Ammon's horn (tissue), 1 donor: ENCODE data around the gene PRKACA.

ENCODE experiments used
- DNase-seq: peaks from one replicate; pipeline ENCODE4 v3.0.0-alpha.2; 2016; ENCODE audit warnings: low spot score

The PRKACA gene

DNA sequence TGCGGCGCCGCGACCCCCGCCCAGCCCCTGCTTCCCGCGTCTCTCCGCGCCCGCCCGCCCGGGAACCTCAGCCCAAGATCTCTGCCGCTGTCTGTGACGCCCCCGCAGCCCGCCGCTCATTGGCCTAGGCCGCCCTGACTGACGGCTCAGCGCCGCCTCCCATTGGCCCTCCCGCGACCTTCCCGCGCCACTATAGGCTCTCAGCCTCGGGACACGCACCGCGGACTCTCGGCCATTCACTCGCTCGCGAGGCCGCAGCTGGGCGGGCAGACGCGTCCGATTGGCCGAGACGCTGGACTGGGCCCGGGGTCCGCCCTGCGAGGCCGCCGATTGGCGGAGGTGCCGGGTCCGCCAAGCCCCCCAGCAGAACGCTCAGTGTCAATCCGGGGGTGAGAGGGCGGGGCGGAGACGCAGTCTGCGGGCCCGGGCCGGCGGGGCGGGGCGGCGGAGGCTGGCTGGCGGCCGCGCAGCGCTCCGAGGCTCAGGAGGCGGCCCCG, at the start of gene PRKACA:
TSS of gene PRKACA (minus strand) at position 95 of the 497 bp plus-strand sequence. CDS start 215 bp downstream, outside the sequence.
- DNase-seq, result peak; percentile 99

DNA sequence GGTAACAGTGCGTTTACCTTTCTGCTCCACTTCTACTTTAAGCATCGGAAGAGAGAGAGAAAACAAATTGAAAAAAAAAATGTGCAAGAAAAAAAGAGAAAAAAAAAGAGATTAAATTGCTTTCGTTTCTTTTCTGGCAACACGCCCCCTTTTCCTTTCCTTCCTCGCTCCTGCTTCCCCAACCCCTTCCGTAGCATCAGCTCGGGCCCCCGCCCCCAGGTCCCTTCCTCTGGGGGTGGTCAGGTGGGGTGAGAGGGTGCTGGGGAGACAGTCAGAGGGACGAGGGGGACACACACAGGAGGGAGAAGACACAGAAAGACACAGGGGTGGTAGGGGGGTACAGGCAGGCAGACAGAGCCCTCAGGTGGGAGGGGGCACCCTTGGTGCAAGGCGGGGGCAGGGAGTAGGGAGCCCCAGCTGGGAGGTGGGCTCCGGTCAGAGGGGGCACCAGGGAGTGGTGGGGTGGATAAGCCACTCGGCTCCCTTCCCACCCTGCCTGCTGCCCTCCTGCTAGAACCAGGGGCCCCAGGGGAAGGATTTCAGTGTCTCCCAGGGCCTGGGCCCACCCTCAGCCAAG, 49.5 kb upstream of the PRKACA start:
- DNase-seq, result no peak

DNA sequence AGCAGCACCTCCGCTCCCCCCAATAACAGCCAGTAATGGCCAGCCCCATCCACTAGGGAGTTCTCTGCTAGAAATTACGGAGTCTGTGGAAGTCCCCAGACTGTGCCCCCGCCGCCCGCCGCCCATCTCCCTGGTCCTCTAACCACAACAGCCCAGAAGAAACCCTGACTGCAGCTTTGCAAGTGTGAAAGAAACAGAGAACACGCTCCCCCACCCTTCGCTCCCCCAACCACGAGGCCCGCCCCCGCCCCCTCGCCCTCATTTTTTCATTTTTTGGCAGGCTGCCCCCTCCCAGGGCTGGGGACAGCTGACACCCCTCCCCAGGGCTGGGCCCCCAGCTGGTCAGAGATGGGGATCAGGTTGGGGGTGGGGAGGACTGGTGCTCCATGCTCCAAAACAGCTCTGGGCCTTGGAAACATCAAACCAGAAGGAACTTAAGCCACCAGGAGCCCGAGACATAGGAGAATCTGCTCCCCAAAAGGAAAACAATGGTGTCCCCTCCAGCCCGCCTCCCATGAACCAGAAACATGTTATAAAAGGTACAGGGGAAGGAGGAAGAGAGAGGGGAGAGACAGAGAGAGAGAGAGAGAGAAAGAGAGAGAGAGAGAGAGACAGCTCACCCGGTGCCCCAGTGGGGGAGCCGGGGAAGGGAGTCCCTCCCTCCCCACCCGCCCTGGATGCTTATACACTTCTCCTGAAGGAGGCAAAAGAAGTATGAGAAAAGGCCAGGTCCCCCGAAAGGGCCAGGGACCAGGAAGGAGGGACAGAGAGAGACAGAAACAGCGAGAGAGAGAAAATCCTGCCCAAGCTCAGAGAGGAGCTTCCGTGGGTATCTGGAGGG, 48.6 kb upstream of the PRKACA start:
- DNase-seq, result no peak

DNA sequence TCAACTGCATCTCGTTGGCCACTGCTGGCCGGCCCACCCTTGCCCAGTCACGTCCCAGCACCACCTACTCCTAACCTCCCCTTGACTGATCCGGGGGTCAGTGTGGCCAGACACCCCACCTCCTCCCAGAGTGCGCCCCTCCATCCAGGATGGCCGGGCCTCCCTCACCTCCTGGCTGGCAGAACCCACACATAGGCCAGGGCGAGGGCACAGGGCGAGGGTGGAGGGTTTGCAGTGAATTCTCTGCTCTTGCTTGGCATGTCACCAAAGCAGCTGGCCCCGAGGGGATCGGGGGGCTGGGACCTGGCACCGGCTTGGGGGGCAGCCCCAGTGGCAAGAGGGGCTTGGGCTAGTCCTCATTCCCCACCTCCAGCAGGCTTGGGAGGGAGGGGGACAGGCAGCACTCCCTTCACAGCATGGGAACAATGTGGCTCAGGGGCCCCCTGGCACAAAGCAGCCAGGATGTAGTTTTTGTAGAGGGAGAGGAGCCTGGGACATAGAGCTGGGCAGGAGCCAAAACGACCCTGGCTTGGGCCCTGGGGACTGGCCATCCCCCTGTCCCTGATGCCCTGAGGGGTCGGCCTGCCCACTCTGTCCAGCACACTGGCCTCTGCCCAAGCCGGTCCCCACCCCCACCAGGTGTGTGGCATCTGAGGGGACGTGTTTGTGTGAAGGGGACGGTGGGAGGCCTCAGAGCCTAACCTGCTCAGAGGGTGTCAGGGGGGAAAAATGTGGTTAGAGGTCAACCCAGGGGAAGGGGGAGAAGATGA, 47.3 kb upstream of the PRKACA start:
- no peak for DNase-seq

DNA sequence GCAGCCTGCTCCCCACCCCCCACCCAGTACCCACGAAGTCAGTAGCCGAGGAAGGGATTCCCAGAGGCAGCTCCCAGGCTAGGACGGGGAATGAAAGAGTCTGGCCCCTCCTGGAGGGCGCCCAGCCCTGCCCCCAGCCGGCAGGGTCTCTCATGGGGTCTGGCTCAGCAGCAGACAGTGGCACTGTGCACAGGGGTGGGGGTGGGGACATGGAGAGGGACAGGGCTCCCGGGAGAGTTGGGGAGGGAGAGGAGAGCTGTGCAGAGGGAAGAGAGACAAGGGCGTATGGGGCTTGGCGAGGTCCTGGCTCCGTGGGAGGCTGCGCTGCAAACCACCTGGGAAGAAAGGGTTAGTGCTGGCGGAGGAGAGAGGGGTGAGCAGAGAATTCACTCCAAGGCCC, 46.5 kb upstream of the PRKACA start:
- no peak for DNase-seq

DNA sequence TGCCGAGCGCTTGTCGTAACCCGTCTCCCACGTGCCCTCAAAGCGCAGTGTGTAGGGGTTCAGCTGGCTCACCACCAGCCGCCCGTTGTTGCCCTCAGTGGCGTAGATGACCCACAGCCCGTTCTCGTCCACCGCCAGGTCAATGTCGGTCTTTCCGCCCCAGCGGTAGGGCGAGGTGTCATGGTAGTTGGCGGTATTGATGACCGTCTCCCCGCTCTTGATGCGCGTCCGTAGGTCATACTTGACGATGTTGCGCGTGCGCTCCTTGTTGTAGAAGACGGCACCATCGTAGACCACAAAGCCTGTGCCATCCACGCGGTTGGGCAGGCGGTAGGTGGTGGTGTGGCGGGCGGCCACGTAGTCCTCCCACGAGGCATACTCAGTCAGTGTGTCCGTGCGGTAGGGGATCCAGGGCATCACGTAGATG, 45.3 kb upstream of the PRKACA start:
- DNase-seq, result no peak

DNA sequence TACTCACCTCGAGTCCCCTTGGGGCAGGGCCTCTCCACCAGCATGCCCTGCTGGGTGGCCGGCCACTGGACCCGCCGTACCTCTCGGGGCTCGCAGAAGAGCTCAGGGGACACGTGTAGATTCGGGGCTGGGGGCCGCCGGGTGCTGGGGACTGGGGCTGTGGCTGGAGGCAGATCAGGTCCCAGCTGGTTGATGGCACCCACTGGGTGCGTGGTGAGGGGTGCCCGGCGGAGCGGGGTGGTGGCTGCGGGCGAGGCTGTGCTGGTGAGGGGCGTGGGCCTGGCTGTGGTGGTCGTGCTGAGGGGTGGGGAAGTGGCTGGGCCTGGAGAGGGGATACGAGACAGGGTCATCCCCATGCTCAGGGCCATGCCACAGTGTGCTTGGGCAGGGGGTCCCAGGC, 43.7 kb upstream of the PRKACA start:
- no peak for DNase-seq

DNA sequence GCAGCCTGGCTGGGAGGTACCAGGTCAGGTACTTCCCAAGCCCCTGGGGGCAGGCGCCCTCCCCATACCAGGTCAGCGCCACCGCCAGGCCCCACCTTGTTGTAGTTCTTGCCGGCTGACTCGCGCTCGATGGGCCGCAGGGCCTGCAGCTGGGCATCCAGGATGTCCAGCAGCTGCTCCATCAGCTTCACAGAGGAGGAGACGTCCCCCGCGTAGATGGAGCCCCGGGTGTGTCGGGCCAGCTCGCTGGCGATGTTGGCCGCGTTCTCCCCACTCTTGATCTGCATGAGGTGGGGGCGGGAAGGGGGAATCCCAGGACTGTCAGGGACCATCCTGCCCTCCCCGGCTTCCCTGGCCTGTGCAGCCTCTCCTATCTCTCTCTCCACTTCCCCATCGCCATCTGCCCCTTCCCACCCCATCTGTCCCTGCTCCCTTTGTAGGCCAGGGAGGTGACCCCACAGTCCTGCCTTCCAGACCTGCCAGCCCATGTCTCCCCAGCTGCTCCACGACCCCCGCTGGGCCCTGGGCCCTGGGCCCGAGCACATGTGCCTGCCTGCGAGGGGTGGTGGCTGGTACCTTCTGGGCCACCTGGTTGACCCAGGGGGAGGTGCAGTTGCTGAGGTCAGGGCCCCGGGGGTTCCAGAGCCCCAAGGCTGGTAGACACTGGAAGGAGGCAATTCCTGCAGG, 42.6 kb upstream of the PRKACA start:
- DNase-seq, result no peak

DNA sequence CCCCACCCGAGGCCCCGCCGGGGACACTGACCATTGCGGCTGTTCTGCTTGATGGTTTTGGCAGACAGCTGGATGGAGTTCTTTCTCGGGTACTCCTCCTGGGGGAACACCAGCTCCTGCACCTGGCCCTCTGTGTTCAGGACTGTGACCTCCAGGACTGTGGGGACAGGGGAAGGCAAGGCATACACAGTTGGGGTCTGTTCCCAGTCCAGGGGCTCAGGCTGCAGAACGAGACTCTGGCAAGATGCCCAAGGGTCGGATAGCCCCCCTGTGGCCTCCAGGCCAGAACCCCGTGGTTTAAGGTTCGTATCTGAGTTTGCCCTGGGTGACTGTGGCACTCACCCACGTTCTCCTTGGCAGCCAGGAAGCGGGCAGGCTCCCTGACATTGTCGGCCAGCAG, 41.5 kb upstream of the PRKACA start:
- DNase-seq, result no peak

DNA sequence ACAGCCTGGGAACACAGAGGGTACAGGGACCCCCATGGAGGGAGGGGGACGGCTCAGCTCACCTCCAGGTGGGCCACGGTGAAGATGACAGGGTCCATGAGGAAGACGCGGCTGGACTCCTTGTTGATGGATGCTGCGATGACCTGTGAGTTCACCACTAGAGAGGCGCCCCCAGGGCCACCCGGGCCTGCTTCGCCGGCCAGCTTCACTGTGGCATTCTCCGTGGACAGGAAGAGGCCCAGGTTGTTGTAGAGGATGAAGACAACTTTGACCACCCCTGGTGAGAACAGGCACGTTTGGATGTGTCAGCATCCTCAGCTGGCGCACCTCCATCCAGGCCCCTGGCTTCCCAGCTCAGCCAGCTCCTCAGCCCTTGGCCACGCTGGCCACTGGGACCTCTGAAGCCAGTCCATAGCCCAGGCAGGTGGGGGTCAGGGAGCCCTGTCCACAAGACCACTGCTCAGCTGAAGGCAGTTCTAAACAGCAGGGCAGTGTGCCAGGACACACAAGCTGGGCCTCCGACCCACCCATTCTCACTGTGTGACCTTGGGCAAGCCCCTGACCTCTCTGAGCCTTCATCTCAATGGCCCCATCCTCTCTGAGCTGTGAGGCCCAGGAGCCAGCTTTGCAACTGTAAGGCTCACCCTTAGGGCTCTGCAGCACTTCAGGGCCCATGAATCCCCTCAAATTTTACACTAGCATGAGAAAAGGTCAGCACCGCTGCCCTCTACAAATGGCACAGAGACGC, 40.9 kb upstream of the PRKACA start:
- DNase-seq, result no peak

DNA sequence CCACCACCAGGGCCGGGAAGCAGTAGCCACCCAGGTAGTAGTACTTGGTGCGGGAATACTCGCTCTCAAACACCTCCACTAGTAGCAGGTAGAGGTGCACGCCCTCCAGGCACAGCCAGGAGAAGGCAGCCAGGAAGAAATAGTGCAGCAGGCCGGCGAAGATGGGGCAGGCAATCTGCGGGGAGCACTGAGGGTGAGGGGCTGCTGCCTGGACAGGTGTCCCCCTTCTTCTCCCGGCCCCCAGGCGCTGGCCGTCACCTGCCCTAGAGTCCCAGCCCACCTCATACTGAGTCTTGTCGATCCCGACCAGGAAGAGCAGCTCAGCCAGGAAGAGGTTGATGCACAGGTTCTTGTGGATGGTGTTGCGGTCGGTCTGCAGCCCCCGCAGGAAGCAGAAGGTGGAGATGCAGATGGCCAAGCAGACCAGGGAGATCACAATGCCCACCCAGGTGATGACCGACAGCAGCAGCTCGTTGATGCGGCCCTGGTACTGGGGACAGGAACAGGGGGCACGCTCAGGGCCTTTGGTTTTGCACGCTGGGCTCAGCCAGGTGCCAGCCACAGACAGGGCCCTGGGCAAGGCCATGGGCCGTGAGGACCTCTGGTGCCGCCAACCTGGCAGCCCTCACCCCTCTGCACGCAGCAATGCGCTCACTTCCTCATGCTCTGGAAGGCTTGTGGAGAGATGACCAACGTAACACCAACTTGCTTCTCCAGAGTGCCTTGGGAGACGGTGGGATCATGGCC, 39.6 kb upstream of the PRKACA start:
- DNase-seq, result no peak

DNA sequence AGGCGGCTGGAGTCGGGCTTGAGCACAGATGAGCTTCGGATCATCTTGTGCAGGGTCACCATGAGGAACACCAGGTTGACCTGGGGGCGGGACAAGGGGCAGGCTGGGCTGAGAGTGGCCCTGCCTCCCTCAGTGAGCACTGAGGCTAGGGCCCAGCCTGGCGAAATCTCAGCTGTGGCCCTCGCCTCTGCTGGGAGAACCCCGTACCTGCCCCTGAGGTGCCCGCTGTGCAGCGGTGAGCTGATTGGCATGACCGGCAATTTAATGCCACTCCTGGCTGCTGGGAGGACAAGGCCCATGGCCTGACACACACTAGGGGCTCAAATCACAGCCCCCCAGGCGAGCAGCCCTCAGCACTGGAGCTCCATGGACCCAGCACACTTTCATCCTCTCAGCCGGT, 38.6 kb upstream of the PRKACA start:
- no peak for DNase-seq

DNA sequence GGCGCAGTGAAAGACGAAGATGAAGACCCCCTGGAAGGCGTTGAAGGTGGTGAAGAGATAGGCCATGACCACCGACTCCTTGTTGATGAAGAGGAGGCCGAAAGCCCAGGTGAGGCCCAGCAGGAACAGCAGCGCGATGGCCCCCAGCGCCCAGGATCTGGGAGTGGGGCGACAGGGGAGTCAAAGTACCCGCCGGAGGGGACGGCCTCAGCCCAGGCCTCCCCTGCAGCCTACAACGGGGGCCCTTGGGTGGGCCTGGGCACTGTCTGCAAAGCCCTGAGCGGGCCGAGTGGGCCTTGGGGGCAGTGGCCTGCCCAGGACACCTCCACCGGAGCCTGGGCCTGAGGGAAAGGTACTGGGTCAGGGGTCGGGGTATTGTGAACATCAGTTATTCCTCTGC, 37.8 kb upstream of the PRKACA start:
- DNase-seq, result no peak

DNA sequence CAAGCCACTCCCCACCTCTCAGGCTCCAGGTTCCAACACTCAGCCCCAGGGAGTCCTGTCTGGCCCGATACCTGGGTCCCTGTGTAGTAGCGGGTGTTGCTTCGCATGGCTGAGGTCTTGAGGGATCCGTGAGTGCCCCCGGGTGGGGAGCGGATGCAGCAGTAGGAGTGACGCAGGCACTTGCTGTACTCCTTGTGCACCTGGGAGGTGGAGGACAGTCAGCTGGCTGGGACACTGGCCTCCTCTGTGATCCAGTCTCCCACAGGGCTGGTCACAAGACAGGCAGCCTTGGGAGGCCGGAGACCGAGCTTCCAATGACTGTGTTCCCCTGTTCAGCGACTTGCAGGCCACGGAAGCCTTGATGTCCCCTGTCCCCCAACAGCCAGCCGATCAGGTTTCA, 35.2 kb upstream of the PRKACA start:
- DNase-seq, result no peak

DNA sequence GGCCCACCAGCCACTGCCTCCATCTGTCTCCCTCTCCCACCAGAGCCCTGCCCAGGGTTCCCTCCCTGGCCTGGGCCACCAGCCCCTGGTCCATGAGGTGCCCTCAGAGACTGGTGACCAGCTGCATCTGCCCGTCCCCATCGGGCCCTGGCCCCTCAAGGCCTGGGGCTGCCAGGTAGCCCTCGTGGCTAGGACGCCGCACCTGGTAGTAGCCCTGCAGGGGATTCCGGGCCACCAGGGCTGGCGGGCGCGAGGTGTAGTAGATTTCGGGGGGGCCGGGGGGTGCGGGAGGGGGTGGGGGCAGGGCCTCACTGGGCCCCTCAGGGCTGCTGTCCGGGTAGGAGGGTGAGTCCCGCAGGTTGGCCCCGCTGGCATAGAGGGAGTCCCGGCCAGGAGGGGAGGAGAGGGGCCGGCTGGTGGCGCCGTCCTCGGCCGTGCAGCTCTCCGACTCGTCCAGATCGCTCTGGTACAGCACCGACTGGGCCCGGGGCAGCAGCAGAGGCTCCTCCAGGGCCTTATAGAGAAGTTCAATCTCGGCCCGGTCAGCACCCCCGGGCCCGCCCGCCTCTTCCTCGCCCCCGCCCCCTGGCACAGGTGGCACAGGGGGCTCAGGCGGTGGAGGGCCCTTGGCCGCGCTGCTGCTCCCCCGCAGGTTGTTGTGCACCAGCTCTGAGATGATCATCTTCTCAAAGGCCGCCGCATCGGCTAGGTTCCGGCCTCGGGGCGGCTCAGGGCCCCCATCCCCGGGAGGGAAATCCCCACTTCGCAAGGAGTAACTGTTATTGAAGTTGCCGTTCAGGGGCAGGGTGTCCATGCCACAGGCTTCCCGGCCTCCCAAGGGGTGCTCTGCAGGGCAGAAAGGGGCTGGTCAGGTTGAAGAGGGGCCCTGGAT, 33.5 kb upstream of the PRKACA start:
- DNase-seq, result no peak

DNA sequence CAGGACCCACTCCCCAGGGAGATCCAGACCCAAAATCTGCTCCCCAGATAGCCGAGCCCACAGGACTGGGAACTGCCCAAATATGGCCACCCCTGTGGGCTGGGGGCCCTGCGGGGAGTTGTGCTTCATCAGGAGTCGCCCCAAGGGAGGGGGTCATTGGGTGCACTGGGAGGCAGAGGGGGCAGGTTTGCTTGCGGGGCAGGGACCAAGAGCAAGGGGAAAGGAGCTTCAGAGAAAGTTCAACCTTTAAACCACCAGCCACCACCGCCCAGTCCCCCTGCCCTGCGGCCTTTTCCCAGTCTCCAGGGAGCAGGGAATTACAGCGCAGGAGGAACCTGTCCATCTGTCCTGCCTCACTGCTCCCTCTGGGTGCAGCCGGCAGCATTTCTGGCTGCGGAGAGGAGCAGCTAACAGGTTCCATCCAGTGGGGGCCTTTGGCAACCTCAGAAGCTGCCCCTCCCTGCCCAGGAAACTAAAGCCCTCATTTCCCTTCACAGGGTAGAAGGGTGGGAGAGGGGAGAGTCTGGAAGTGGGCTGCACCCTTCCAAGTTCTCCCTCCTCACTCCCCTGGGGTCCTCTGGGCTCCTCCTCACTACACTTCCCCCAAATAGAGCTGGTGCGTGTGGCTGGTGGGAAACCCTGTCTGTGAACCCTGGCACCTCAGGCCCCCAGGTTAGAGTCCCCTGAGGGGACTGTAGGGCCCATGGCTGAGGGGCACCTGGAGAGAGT, 32.6 kb upstream of the PRKACA start:
- DNase-seq, result no peak

DNA sequence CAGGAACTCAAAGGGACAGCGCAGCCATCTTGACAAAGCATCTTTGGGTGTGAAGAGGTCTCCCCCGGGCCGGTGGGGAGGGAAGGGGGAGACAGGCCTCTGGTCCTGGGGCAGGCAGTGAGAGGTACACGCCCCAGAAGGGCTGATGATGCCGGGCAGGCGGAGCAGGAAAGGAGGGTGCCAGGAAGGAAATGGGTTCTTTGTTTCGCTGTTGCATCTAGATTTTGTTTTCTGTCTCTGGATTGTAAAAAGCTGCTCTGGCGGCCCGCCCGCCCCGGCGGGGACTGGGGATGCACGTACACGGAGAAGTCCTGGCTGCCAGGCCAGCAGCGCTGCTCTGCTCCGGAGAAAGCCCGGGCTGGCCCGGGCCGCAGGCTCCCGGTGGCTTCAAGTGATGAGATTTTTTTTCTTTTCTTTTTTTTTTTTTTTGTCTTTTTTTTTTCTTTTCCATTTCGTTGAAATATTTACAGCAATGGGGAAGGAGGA, 32.0 kb upstream of the PRKACA start:
- DNase-seq, result peak; percentile 62

DNA sequence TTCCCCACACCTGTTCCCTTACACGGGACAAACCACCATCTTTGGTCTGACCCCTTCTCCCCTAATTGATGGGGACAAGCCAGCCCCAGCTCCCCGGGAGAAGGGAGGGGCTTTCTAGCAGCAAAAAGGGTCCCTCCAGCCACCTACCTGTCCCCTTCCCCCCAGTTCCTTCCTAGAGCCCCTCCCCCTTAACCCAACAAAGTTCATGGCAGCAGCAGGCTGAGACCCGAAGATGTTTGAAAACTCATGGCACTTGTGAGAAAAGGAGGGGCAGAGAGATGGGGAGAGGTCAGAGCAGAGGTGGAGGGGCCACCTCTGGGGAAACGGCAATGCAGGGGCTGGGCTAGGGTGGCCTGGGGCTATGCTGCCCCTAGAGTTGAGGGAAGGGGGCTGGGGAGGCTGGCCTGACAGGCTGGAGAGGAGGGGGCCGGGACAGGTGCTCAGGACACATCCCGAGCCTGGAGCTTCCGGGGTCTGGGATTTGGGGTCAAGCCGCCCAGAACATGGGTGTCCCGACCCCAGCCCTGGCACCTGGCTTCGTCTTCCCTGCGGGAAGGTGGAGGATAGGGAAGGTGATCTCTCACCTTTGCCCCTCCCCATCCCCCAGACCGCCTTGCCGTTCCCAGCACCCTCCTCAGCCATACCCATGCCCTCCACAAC, 31.3 kb upstream of the PRKACA start:
- no peak for DNase-seq
